Measurements from ENCODE around the gene POLR2A. TPM values are rescaled to one million over a fixed set of nuclear protein-coding genes. Genes with fewer than 3 reads are reported as not detected.
A peak's percentile ranks its signal among the peaks of the same experiment; 100 is the strongest.

Gene POLR2A
- total RNA-seq, 1 donor from 2014 or later: 39.1 TPM

- no peak for ATAC-seq
These were observed 46.1 kb downstream of the POLR2A start for GRCh38 chr17:7530023-7530900.

GRCh38 chr17:7538050-7538449 lies 53.9 kb downstream of the POLR2A start:
- ATAC-seq (no peak), DNase-seq (no peak)
- intact Hi-C loops (cut with micrococcal nuclease): no loop called here

More at GRCh38 chr17:7530023-7530900, 46.1 kb downstream of the POLR2A start:
- intact Hi-C loops (cut with micrococcal nuclease): no loop called here
- DNase-seq: no peak

GRCh38 chr17:7538891-7539545 lies 54.9 kb downstream of the POLR2A start:
- intact Hi-C loops (cut with micrococcal nuclease): no loop called here
- ATAC-seq (no peak), DNase-seq (no peak)

GRCh38 chr17:7541074-7541621 lies 57.0 kb downstream of the POLR2A start:
- intact Hi-C loops (cut with micrococcal nuclease): no loop called here
- no peak for ATAC-seq
- DNase-seq: no peak

GRCh38 chr17:7544911-7545310 lies 60.7 kb downstream of the POLR2A start:
- intact Hi-C loops (cut with micrococcal nuclease): no loop called here
- no peak for ATAC-seq
- DNase-seq: no peak

GRCh38 chr17:7548585-7549400 lies 64.6 kb downstream of the POLR2A start, which contains the start of gene TNFSF12:
Gene TNFSF12, plus strand, starts transcription at chr17:7549058. Its CDS starts 96 bp downstream, at chr17:7549154.
- ATAC-seq (peak; percentile 90), DNase-seq (peak; percentile 86)
- intact Hi-C loops (cut with micrococcal nuclease): no loop called here

Other genes with a start within 250 kb of the POLR2A start
- gene DVL2, start 249.8 kb upstream of the POLR2A start, total RNA-seq: 23.5 TPM
- gene PHF23, start 244.9 kb upstream of the POLR2A start, total RNA-seq: 29.4 TPM
- 456 TPM for gene GABARAP, start 241.9 kb upstream of the POLR2A start, total RNA-seq
- gene CTDNEP1, start 232.6 kb upstream of the POLR2A start, total RNA-seq: 122 TPM
- gene ELP5, start 232.2 kb upstream of the POLR2A start, total RNA-seq: 85.3 TPM
- gene CLDN7, start 221.9 kb upstream of the POLR2A start, total RNA-seq: 1.8 TPM
- 170 TPM for gene SLC2A4, start 202.6 kb upstream of the POLR2A start, total RNA-seq
- gene YBX2, start 189.7 kb upstream of the POLR2A start, total RNA-seq: 0.77 TPM
- gene EIF5A, start 176.7 kb upstream of the POLR2A start, total RNA-seq: 311 TPM
- 75.0 TPM for gene GPS2, start 169.0 kb upstream of the POLR2A start, total RNA-seq
- 34.7 TPM for gene NEURL4, start 155.0 kb upstream of the POLR2A start, total RNA-seq
- 17.3 TPM for gene ACAP1, start 147.8 kb upstream of the POLR2A start, total RNA-seq
- 3.6 TPM for gene KCTD11, start 132.2 kb upstream of the POLR2A start, total RNA-seq
- gene TMEM95, start 129.2 kb upstream of the POLR2A start, total RNA-seq: not detected
- gene TNK1, start 103.3 kb upstream of the POLR2A start, total RNA-seq: 2.2 TPM
- gene PLSCR3, start 89.8 kb upstream of the POLR2A start, total RNA-seq: 16.1 TPM
- gene TMEM256, start 80.3 kb upstream of the POLR2A start, total RNA-seq: 53.5 TPM
- 6.5 TPM for gene NLGN2, start 76.5 kb upstream of the POLR2A start, total RNA-seq
- gene SPEM1, start 64.0 kb upstream of the POLR2A start, total RNA-seq: not detected
- not detected for gene SPEM2, start 58.8 kb upstream of the POLR2A start, total RNA-seq
- not detected for gene SPEM3, start 55.5 kb upstream of the POLR2A start, total RNA-seq
- gene TMEM102, start 48.9 kb upstream of the POLR2A start, total RNA-seq: 2.1 TPM
- gene FGF11, start 44.9 kb upstream of the POLR2A start, total RNA-seq: 13.8 TPM
- 9.6 TPM for gene CHRNB1, start 39.3 kb upstream of the POLR2A start, total RNA-seq
- 70.9 TPM for gene ZBTB4, start 4.7 kb upstream of the POLR2A start, total RNA-seq
- gene SLC35G6, start 2.9 kb upstream of the POLR2A start, total RNA-seq: not detected
- gene TNFSF12, start 64.7 kb downstream of the POLR2A start, total RNA-seq: 36.9 TPM
- gene TNFSF13, start 74.4 kb downstream of the POLR2A start, total RNA-seq: 8.5 TPM
- 32.8 TPM for gene SENP3, start 77.6 kb downstream of the POLR2A start, total RNA-seq
- gene CD68, start 95.3 kb downstream of the POLR2A start, total RNA-seq: 26.6 TPM
- gene MPDU1, start 99.5 kb downstream of the POLR2A start, total RNA-seq: 28.0 TPM
- 1.2 TPM for gene SOX15, start 105.7 kb downstream of the POLR2A start, total RNA-seq
- gene FXR2, start 130.5 kb downstream of the POLR2A start, total RNA-seq: 103 TPM
- gene SAT2, start 143.5 kb downstream of the POLR2A start, total RNA-seq: 74.4 TPM
- not detected for gene SHBG, start 145.8 kb downstream of the POLR2A start, total RNA-seq
- 3.2 TPM for gene ATP1B2, start 166.6 kb downstream of the POLR2A start, total RNA-seq
- 13.7 TPM for gene TP53, start 203.1 kb downstream of the POLR2A start, total RNA-seq
- 5.3 TPM for gene WRAP53, start 204.1 kb downstream of the POLR2A start, total RNA-seq
- gene EFNB3, start 220.8 kb downstream of the POLR2A start, total RNA-seq: 0.25 TPM
- 0.05 TPM for gene DNAH2, start 233.4 kb downstream of the POLR2A start, total RNA-seq

Data from left ventricle myocardium superior (tissue), 1 donor.